Skin of body (tissue), 2 donors: ENCODE results near the gene MTMR3. TPM values are rescaled to one million over a fixed set of nuclear protein-coding genes. Genes with fewer than 3 reads are reported as not detected.
A peak's percentile ranks its signal among the peaks of the same experiment; 100 is the strongest.

Experiments
- DNase-seq: peaks from one replicate; lab custom pipeline; 2025; lab: John Stamatoyannopoulos, UW
- total RNA-seq: library from RNA; depleted of rRNA; stranded (reverse); fragments of >200 nt; gene quantifications from one replicate; pipeline ENCODE4 v1.2.3, GENCODE V29; 2014

Gene MTMR3
- total RNA-seq, 1 donor from 2014 or later = 60.1 TPM

DNA sequence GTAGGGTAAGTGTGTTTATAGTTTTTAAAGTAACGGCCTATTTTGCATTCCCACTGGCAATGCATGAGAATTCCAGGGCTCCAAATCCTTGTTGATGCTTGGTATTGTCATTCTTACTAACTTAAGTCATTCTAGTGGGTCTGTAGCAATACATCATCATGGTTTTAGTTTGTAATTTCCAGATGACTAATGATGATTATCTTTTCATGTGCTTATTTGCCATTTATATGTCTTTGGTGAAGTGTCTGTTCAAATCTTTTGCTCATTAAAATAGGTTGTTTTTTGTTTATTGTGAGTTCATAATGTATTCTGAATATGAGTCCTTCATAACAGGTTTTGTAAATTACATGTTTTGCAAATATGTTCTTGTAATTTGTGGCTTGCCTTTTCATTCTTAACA lies 31.2 kb downstream of the MTMR3 start:
- DNase-seq = peak; percentile 86

DNA sequence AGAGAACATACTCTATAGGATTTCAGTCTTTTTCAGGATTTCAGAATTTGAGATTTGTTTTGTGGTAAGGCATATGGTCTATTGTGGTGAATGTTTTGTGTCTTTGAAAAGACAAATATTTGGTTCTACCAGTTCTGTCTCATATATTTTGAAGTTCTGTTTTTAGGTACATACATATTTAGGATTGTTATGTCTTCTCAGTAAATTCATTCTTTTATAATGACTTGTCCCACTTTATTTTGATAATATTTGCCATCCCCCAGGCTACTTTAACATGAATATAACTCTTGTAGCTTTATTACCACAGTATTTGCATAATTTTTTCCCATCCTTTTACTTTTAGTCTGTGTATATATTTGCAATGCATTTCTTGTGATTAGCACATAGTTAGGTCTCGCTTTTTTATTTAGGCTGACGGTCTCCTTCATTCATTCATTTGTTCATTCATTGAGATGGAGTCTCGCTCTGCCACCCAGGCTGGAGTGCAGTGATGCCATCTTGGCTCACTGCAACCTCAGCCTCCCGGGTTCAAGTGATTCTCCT lies 32.1 kb downstream of the MTMR3 start:
- no peak for DNase-seq

DNA sequence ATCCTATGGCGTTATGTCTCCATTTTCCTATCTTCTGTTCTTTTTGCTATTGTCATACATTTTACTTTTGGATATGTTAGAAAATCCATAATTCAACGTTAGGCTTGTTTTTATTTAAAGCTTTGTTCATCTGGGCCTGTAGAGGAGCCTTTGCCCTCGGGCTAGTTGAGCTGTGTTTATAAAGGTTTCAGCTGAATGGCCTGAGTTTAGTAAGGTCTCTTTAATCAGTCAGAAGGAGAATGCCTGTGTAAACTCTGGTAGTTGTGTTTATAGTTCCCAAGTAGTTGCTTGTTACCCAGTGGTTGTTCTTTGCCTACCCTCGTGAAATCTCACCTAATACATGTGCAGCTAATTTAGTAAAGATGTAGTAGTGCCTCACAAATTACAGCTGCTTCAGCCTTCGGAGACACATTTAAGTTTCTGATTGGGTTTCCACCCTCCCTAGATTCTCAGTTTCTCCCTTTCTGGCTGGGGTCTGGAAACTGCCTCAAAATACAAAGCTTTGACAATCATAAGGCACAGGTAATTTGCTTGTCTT lies 33.1 kb downstream of the MTMR3 start:
- no peak for DNase-seq

DNA sequence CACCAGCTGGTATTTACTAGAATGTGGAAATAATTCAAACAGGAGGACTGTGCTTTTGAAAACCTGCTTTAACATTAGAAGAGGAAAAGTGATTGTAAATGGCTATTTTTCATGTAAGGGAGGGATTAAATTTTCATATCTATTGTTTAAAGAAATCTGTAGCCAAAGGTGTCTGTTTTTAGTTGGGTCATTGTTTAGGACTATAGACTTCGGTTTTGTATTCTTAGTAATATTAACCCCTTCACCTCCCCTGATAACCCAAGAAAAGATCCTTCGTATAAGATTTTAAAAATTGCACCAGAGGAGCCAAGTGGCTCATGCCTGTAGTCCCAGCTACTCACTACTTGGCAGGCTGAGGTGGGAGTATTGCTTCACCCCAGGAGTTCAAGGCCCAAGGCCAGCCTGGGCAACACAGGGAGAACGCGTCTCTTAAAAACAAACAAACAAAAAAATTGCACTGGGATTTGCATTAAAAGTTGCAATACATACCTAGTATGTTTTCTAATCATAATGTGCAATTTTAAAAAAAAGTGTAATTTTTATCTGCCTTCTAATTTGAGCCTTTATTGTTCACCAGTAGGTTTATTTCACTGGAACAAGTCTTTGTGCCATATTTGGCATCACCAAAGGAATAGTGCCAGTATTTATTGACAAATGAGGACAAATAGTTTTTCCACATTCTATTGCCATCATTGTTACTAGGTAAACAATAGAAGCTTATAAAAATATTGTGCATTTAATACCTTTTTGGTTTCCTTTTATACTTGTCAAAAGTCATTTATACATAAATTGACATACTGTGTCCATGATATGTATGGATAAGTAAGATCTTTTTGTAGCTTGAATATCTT lies 34.3 kb downstream of the MTMR3 start:
- no peak for DNase-seq

DNA sequence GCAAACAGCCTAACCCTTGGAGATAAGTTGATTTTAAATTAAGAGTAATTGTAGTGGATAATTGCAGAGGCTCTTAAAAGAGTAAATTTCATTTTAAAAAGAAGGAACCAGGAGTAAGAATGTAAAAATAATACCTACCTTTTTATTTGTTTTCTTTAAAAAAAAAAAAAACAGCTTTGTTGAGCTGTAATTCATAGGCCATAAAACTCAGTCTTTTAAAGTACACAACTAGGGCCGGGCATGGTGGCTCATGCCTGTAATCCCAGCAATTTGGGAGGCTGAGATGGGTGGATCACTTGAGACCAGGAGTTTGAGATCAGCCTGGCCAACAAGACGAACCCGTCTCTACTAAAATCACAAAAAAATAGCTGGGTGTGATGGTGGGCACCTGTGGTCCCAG lies 42.4 kb downstream of the MTMR3 start:
- DNase-seq = no peak

DNA sequence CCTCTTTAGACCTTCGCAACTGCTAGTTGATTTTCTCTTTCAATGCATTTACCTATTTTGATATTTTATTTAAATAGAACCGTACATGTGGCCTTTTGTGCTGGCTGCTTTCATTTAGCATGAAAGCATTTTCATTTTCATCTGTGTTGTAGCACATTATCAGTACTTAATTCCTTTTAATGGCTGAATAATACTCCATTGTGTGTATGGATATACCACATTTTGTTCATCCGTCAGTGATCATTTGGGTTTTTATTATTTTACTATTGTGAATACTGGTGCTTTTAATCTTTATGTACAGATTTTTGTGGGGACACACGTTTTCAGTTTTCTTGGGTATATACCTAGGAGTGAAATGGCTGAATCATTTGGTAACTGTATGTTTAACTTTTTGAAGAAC lies 43.1 kb downstream of the MTMR3 start:
- DNase-seq = no peak

DNA sequence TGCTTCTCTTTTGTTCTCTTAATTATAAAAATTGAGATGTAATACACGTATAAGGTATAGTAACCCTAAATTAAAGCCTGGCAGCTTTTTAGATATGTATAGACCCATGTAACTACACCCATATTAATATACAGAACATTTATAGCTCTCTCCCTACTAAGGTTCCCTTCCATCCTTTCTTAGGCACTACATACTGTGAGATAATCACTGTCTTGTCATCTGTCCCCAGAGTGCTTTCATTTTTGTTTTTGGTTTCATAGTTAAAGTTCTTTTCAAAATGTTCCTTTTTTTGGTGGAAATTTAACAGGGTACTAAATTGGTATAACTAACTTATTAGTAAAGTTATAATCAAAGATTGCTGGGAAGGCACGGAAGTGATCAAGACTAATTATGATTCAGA lies 49.2 kb downstream of the MTMR3 start:
- DNase-seq = no peak

DNA sequence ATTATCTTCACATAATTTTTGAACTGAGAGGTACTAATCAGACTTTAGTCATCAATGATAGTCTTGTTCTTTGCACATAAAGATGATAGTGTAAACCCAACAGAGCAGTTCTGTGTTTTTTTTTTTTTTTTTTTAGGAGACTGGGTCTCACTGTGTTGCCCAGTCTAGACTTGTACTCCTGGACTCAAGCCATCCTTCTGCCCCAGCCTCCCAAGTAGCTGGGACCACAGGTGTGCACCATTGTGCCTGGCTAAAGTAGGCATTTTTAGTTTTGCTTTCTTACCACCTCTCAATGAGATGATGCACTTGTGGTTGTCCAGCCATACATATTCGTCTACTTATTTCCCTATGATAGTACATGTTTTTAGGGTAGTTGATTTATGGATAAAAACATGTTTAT lies 50.6 kb downstream of the MTMR3 start:
- no peak for DNase-seq

DNA sequence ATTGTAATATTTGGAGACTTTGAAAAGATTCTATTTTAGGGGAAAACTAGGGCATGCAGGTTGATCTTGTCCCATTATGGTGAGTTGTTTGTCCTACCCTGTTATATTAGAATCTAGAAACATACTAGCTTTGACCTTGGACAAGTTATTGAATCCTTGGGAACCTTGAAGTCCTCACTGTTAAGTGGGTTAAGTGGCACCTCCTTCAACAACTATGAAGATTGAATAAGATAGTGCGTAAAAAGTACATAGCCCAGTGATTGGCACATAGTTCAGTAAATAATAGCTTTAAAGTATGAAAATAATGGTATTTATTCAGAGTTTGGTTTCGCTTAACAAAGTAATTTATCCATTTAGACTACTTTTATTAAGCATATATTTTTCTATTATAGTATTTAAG lies 51.6 kb downstream of the MTMR3 start:
- no peak for DNase-seq

DNA sequence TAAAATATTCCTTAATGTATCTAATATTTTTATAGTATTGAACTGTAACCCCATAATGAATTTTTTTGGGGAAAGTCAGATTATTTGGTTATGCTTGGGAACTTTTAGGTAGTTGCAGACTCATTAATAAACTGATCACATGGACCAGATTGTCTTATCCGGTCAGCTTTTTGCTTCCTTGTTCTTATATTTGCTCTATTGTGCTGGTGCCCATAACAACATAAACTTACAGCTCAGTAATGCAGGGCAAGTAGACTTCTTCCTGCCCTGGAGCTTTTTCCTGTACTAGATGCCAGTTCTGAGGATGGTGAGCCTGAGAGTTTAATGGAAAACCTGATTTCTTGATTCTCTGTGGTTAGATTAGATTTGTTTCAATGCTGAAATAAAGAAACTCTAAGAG lies 53.2 kb downstream of the MTMR3 start:
- no peak for DNase-seq

DNA sequence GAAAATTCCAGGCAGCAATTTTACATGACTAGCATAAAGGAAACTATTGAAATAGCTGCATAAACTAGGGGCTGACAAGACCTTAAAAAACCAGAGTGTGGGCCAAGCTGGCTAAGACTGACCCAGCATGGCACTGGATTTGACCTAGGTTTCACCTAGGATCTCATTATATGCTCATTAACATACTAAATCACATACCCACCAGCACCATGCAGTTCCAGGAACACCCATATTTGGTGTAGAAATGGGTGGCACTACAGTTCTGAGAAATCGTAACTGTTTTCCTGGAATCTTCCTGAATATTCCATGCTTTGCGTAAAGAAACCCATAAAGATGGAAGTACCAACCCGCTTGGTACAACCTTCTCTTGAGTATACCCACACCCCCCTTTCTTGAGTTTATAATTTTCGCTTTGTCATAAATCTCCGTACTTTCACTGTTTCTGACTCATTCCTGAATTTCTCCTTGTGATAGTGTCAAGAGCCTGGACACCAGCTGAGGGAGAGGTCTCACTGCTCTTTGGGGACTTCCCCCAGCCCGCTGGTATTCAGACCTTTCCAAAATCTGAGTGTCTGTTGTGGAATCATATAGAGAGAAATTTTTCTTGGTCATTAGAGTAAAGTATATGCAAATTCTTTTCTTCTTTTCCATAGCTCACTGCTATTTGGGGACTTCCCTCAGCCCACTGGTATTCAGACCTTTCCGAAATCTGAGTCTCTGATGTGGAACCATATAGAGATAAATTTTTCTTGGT lies 55.1 kb downstream of the MTMR3 start:
- DNase-seq = no peak

DNA sequence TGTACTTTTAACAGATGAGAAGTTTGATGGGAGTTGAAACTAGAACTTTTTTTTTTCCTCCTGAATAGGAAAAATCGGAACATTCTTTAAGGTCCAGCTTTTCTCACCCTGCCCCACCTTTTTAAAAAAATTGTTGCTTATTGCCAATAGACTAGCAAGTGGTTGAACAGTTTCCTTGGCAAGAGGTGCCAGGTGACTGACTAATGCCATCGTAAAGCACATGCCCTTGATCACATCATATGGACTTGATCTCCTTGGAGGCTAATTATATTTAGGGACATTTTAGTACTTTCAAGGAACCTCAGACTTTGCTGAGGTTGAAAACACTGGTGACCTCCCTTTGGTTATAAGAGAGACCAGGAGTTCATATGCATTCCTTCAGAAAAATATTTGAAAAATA lies 57.6 kb downstream of the MTMR3 start:
- no peak for DNase-seq

DNA sequence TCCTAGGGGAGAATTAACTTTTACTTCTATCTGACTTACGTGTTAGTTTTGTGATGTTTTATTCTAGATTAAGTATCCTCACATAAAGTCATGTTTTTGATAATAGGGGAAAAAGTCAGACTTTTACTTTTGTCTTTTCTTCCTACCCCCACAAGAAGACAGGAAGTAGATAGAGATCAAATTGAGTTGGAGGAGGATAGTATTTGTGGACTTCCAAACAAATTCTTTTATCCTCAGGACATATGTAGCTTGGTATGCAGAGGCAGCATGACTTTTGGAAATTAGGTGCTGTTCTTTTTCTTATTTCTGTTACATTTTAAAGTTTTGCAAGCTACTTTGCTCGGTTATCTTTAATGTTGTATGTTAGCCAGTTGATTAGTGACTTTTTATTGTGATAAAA lies 61.4 kb downstream of the MTMR3 start:
- no peak for DNase-seq

DNA sequence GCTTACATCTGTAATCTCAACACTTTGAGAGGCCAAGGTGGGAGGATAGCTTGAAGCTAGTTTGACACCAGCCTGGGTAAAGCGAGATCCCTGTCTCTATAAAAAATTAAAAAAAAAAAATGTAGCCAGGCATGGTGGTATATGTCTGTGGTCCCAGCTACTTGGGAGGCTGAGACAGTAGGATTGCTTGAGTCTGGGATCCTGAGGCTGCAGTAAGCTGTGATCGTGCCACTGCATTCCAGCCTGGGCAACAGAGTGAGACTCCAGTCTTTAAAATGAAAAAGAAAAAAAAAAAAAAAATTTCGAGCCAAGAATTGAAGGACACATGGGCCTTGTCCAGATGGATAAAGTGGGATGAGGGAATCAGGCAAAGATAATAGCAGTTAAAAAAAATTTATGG lies 62.5 kb downstream of the MTMR3 start:
- DNase-seq = no peak

DNA sequence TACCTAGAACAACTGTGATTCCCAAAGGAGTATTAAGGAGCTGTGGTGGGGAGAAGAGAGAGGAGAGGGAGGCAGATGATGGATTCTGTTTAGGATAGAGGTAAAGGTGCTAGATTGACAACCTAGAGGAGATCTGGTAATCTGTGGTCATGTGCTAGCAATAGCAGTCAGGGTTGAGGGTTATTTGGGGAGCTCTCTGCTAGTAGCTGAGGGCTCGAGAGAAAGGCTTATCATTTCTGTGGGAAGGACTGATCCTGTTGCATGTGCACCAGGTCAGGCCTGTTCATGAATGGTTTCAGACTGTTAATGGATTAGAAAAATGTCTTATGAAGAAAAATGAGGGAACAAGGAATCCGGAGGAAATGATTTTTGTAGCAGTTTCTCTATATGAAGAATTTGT lies 63.2 kb downstream of the MTMR3 start:
- no peak for DNase-seq

DNA sequence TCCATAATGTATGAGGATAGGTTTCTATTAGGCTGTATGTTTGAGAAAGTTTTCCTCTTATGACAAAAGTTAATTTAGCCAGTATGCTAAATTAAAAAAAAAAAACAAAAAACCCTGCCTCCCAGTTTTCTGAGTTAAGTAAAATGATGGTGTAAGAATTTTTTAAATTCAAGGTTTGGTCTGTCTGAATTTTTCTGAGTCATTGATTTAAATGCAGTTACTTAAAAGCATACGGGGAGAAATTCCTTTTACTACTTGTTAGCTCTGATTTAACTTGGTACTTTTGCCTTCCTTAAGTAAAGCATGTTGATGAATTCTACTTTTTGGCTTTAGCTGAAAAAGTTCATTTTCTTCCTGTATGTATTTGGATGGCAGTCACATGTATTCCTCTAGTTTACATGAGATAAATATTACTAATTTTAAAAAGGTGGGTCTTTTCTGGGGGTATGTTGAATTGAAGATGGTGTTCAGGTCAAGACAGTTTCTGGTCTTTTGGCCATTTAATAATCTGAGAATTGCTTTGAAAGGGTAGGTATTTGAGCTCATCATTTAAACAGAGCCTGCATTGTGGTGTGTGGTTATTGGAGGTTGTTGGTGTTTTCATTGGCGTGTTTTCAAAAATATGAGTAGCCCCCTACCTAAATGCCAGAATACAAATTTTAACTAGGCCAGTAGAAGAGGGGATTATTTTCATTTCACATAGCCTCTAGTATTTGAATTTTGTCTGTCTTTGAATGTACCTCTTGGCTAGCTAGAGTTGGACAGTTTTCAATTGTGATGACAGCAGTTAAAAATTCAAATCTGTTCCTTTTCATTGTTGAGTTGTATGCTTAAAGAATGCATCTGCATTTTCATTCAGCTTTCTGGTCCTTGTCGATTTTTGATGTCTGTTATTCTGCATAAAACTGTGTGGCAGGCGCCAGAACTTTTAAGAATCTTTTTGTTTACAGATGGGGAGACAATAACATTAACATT lies 64.7 kb downstream of the MTMR3 start:
- no peak for DNase-seq

DNA sequence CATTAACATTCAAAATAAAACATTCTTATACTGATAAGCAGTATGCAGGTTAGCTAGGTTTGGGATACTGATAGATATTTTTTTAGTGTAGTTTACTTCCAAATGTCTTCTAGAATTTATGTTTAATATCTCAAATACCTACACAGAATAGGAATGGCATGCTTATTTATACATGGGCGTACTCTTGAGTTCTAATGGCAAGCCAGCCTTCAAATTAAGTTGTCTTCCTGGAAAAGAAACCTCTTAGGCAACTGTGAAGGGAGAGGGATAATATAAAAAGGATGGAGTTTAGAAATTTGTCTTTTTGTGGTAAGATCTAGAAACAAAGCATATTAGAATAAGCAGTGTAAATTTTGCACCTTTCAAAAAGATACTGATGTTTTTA lies 65.4 kb downstream of the MTMR3 start:
- DNase-seq = no peak

DNA sequence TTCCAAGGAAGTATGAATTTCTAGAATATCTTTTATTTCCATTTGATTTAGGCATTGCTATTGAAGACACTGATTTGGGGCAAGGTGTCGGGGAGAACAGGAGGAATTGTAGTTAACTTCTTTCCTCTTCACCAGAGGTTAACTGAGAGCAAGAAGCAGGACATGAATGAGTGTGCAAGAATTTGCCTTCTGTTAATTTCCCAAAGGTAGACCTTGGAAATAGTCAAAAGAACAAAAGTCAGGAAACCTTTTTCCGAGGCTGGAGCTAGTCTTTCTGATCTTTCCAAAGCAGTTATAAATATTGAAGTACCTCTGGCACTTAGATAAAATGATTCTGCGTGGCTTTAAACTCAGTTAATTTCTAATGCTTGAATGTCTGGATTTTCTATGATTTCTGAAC lies 66.9 kb downstream of the MTMR3 start:
- DNase-seq = no peak

DNA sequence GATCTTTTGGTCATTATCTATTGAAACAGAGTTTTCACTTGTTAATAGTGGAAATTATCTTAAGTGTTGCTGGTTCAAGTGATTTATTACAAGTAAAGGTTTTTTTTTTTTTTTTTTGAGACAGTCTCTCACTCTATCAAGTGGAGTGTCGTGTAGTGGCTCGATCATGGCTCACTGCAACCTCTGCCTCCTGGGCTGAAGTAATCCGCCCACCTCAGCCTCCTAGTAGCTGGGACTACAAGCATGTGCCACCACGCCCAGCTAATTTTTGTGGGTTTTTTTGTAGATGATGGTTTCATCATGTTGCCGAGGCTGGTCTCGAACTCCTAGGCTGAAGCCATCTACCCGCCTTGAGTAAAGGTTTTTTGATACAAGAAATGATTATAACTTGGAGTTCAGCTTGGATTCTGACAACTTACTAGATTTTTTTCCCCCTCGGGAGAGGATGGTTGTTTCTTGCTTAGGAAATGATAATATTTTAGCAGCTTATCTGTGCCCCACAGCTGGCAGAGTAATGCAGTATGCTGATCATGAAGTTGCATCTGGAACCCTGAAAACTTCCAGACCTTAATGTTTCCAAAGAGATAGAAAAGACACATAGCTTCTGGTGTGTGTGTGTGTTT lies 68.9 kb downstream of the MTMR3 start:
- no peak for DNase-seq

DNA sequence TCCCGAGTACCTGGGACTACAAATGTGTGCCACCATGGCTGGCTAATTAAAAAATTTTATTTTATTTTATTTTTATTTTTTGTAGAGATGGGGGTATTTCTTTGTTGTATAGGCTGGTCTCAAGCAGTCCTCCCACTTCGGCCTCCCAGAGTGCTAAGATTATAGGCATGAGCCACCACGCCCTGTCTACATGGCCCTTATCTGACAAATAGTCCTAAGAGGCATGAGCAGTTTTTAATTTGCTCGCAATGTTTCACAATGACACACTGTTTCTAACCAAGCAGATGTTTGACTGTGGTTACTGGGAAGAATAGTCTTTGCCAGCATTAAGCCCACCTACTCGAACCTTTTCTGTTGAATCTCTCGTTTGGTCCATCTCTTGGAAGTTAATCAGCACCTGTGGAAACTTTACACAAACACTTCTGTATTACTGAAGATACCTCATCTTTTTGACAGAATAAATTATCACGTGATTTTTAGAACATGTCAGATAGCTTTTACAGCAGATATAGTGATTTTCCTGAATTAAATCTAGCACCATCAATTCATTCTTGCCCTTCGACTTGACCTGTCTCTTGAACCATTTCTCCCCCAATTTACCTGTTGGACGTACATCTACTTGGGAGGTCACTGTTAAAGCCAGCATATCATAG lies 71.4 kb downstream of the MTMR3 start:
- no peak for DNase-seq
